Measurements from ENCODE around the gene TNFSF4.
"Not testable (repeated sequence)": the region's sequence is repeated elsewhere in the genome, so short reads cannot be mapped to it uniquely, and the experiment has no call there.

GRCh38 chr1:173234434-173234833 is 27.3 kb upstream of the TNFSF4 start:
- TF ChIP-seq, protein P1, sequence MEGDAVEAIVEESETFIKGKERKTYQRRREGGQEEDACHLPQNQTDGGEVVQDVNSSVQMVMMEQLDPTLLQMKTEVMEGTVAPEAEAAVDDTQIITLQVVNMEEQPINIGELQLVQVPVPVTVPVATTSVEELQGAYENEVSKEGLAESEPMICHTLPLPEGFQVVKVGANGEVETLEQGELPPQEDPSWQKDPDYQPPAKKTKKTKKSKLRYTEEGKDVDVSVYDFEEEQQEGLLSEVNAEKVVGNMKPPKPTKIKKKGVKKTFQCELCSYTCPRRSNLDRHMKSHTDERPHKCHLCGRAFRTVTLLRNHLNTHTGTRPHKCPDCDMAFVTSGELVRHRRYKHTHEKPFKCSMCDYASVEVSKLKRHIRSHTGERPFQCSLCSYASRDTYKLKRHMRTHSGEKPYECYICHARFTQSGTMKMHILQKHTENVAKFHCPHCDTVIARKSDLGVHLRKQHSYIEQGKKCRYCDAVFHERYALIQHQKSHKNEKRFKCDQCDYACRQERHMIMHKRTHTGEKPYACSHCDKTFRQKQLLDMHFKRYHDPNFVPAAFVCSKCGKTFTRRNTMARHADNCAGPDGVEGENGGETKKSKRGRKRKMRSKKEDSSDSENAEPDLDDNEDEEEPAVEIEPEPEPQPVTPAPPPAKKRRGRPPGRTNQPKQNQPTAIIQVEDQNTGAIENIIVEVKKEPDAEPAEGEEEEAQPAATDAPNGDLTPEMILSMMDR (IDR thresholded peaks at IDR 0.05): not testable (repeated sequence)
- not testable (repeated sequence) for TF ChIP-seq POLR2A (IDR thresholded peaks at IDR 0.05)
